ENCODE measurements around the gene ISG20L2. TPM values are rescaled to one million over a fixed set of nuclear protein-coding genes. Genes with fewer than 3 reads are reported as not detected.

Gene ISG20L2
- total and polyA plus RNA-seq, 2 donors (not counting 1 experiment from before 2014, with no cell fraction given), result 5.8 to 23.6 TPM

DNA sequence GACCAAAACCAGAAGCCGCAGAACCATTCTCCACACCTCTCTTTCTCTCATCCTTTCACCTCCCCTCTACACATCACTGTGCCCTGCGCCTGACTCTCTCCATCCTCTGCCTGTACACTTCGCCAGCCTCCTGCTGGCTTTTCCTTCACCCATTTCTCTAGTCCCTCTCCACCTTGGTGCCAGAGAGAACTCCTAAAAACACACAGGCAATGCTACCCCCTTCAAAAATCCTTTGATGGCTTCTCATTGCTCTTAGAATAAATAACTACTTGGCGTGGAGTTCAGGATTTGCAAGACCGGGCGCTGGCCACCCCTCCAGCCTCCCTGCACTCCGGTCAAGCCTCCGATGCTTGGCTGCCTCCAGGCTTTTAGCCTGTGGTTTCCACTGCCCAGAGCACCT lies 31.8 kb downstream of the ISG20L2 start:
- H3K4me2 ChIP-seq (ENCODE audit: extremely low read depth, insufficient read depth, low read length), result no peak overlapping the region
- H3K4me3 ChIP-seq (replicated peaks in 1 of 4; ENCODE audit: control extremely low read depth in 1 of 4, insufficient read depth in 1 of 4, low read depth in 3 of 4, low read length in 4 of 4), result no peak overlapping the region
- H3K36me3 ChIP-seq (ENCODE audit: control insufficient read depth, insufficient read depth, low read length), result peaks cover 8% of the 10 kb centered on the region
- H3K4me1 ChIP-seq (ENCODE audit: control insufficient read depth, extremely low read depth, insufficient read depth, low read length), result no peaks in the 10 kb centered on the region
- DNase-seq (ENCODE audit: low read depth in 2 of 2), result no peak
- no peak overlapping the region for H3K27ac ChIP-seq (ENCODE audit: insufficient read depth, low read length)
- no peaks in the 10 kb centered on the region for H3K9me3 ChIP-seq (ENCODE audit: control insufficient read depth, insufficient read depth, low read depth, low read length)
- no peaks in the 10 kb centered on the region for H3K27me3 ChIP-seq (ENCODE audit: control insufficient read depth, insufficient read depth, low read length)
- H3K79me2 ChIP-seq (ENCODE audit: control insufficient read depth, insufficient read depth, low read length), result no peaks in the 10 kb centered on the region
- H3K9ac ChIP-seq (ENCODE audit: insufficient read depth, low read length), result no peak overlapping the region
- no peak overlapping the region for H2AFZ ChIP-seq (ENCODE audit: low read length)
- H4K20me1 ChIP-seq (ENCODE audit: control insufficient read depth, extremely low read depth, insufficient read depth, low read length), result no peaks in the 10 kb centered on the region
- TF ChIP-seq, protein P1, sequence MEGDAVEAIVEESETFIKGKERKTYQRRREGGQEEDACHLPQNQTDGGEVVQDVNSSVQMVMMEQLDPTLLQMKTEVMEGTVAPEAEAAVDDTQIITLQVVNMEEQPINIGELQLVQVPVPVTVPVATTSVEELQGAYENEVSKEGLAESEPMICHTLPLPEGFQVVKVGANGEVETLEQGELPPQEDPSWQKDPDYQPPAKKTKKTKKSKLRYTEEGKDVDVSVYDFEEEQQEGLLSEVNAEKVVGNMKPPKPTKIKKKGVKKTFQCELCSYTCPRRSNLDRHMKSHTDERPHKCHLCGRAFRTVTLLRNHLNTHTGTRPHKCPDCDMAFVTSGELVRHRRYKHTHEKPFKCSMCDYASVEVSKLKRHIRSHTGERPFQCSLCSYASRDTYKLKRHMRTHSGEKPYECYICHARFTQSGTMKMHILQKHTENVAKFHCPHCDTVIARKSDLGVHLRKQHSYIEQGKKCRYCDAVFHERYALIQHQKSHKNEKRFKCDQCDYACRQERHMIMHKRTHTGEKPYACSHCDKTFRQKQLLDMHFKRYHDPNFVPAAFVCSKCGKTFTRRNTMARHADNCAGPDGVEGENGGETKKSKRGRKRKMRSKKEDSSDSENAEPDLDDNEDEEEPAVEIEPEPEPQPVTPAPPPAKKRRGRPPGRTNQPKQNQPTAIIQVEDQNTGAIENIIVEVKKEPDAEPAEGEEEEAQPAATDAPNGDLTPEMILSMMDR (conservative IDR thresholded peaks at IDR 0.05 in 1 of 2, IDR thresholded peaks at IDR 0.05 in 1 of 2; ENCODE audit: low read depth in 1 of 2, low read length in 2 of 2), result no peak
- no peak for TF ChIP-seq EZH2 (IDR thresholded peaks at IDR 0.05; ENCODE audit: low read length, missing control alignments)

DNA sequence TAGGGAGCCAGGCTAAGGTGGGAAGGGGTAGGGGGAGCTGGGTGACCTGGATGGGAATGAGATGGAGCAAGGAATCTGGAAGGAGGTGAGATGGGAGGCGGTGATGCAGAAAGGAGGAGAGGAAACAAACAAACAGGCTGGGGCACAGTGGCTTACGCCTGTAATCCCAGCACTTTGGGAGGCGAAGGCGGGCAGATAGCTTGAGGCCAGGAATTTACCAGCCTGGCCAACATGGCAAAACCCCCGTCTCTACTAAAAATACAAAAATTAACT lies 33.9 kb downstream of the ISG20L2 start:
- no peak overlapping the region for H3K4me2 ChIP-seq (ENCODE audit: extremely low read depth, insufficient read depth, low read length)
- H3K27me3 ChIP-seq (ENCODE audit: control insufficient read depth, insufficient read depth, low read length), result no peaks in the 10 kb centered on the region
- H3K4me1 ChIP-seq (ENCODE audit: control insufficient read depth, extremely low read depth, insufficient read depth, low read length), result peaks cover 11% of the 10 kb centered on the region
- H3K4me3 ChIP-seq (replicated peaks in 1 of 4; ENCODE audit: control extremely low read depth in 1 of 4, insufficient read depth in 1 of 4, low read depth in 3 of 4, low read length in 4 of 4), result no peak overlapping the region
- no peak overlapping the region for H2AFZ ChIP-seq (ENCODE audit: low read length)
- H3K79me2 ChIP-seq (ENCODE audit: control insufficient read depth, insufficient read depth, low read length), result no peaks in the 10 kb centered on the region
- no peaks in the 10 kb centered on the region for H3K9me3 ChIP-seq (ENCODE audit: control insufficient read depth, insufficient read depth, low read depth, low read length)
- no peak for DNase-seq (ENCODE audit: low read depth in 2 of 2)
- H3K9ac ChIP-seq (ENCODE audit: insufficient read depth, low read length), result no peak overlapping the region
- no peak for TF ChIP-seq EZH2 (IDR thresholded peaks at IDR 0.05; ENCODE audit: low read length, missing control alignments)
- TF ChIP-seq, protein P1 (conservative IDR thresholded peaks at IDR 0.05 in 1 of 2, IDR thresholded peaks at IDR 0.05 in 1 of 2; ENCODE audit: low read depth in 1 of 2, low read length in 2 of 2), result no peak
- H3K36me3 ChIP-seq (ENCODE audit: control insufficient read depth, insufficient read depth, low read length), result no peaks in the 10 kb centered on the region
- no peak overlapping the region for H3K27ac ChIP-seq (ENCODE audit: insufficient read depth, low read length)
- H4K20me1 ChIP-seq (ENCODE audit: control insufficient read depth, extremely low read depth, insufficient read depth, low read length), result no peaks in the 10 kb centered on the region

DNA sequence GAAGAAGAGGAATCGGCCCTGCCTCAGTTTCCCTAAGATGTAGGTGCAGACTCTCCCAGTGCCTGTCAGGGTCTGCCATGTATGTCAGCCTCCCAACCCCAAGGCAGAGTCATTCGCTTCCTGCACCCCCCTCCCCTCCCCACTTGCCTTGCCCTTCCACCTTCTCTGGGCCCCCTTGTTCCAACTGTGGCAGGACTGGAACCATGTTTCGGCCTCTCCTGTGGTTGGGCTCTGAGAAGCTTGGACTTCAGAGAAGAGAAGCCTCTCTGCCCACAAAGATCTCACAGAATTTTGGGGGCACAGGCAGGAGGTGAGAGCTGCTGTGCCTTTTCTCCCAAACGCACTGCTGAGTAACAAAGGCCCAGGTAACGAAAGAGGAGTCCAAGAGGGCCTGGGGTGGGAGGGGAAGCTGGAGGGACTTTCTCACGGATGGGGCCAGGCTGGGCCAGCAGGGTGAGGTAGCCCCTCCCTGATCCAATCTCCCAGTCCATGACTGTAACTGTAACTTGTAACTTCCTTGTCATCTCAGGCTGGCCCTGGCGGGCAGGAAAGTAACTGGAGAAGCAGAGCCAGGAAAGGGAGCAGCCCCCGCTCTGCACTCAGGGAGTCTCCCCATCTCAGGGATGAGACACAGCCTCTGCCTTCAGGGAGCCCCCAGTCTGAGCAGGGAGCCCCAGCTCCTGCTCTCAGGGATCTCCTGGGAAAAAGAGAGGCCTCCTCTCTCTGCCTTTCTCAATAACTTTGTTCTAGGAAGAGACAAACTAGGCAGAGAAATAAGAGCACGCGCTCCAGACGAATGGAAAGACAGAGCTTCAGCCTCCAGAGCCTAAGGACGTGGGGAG lies 34.5 kb downstream of the ISG20L2 start:
- Histone ChIP-seq H3K4me3 (replicated peaks in 1 of 4; ENCODE audit: control extremely low read depth in 1 of 4, insufficient read depth in 1 of 4, low read depth in 3 of 4, low read length in 4 of 4) (no peak overlapping the region), H3K4me2 (ENCODE audit: extremely low read depth, insufficient read depth, low read length) (no peak overlapping the region), H3K4me1 (ENCODE audit: control insufficient read depth, extremely low read depth, insufficient read depth, low read length) (peaks cover 15% of the 10 kb centered on the region), H3K27me3 (ENCODE audit: control insufficient read depth, insufficient read depth, low read length) (no peaks in the 10 kb centered on the region), H3K79me2 (ENCODE audit: control insufficient read depth, insufficient read depth, low read length) (no peaks in the 10 kb centered on the region), H4K20me1 (ENCODE audit: control insufficient read depth, extremely low read depth, insufficient read depth, low read length) (no peaks in the 10 kb centered on the region), H3K9me3 (ENCODE audit: control insufficient read depth, insufficient read depth, low read depth, low read length) (no peaks in the 10 kb centered on the region), H3K9ac (ENCODE audit: insufficient read depth, low read length) (no peak overlapping the region), H2AFZ (ENCODE audit: low read length) (no peak overlapping the region), H3K36me3 (ENCODE audit: control insufficient read depth, insufficient read depth, low read length) (no peaks in the 10 kb centered on the region), H3K27ac (ENCODE audit: insufficient read depth, low read length) (no peak overlapping the region)
- DNase-seq (ENCODE audit: low read depth in 2 of 2), result no peak
- TF ChIP-seq, protein P1 (conservative IDR thresholded peaks at IDR 0.05 in 1 of 2, IDR thresholded peaks at IDR 0.05 in 1 of 2; ENCODE audit: low read depth in 1 of 2, low read length in 2 of 2), result no peak
- no peak for TF ChIP-seq EZH2 (IDR thresholded peaks at IDR 0.05; ENCODE audit: low read length, missing control alignments)

Data from fibroblast of lung (primary cell).